Adrenal gland (tissue), 12 donors: ENCODE data around the gene ENTREP3. TPM values are rescaled to one million over a fixed set of nuclear protein-coding genes. Genes with fewer than 3 reads are reported as not detected.
"Not testable (repeated sequence)": the region's sequence is repeated elsewhere in the genome, so short reads cannot be mapped to it uniquely, and the experiment has no call there.

ENCODE experiments used
- DNase-seq, 7 donors: peaks; one replicate each; pipeline ENCODE4 v3.0.0-alpha.2; 2019 to 2020
- H3K27ac ChIP-seq, 5 donors: fragments of 200-600 bp; sonication (generic) in 4 of 5; 1 replicate in 3 of 5; 2 replicates in 2 of 5; pipeline versions ENCODE4 v1.5.1 to v1.8.0; 2016 to 2020; ENCODE audit warnings: mild to moderate bottlenecking in 1 of 5
- H3K27me3 ChIP-seq: fragments of 200-600 bp; 2 replicates; pipeline ENCODE4 v1.8.0; 2021
- H3K36me3 ChIP-seq, 2 donors: fragments of 200-600 bp; replicated peaks in 1 of 2; 1 replicate in 1 of 2; 2 replicates in 1 of 2; pipeline versions ENCODE4 v1.5.1 to v1.8.0; 2018 to 2022
- H3K4me1 ChIP-seq, 2 donors: fragments of 200-600 bp; replicated peaks in 1 of 2; 1 replicate in 1 of 2; 2 replicates in 1 of 2; pipeline versions ENCODE4 v1.5.1 to v1.8.0; 2018 to 2021
- H3K4me3 ChIP-seq, 4 donors: fragments of 200-600 bp; sonication (generic) in 3 of 4; one replicate each; pipeline ENCODE4 v1.5.1; 2016 to 2018
- H3K9me3 ChIP-seq, 3 donors: fragments of 200-600 bp; sonication (generic) in 1 of 3; replicated peaks in 1 of 3; 1 replicate in 2 of 3; 2 replicates in 1 of 3; pipeline versions ENCODE4 v1.5.1 to v1.8.0; 2016 to 2021
- CTCF ChIP-seq, 6 experiments: fragments of 450-650 bp in 4 of 6; fragments of 200-600 bp in 2 of 6; sonication (generic) in 1 of 6; IDR thresholded peaks; 1 replicate in 5 of 6; 2 replicates in 1 of 6; pipeline versions ENCODE4 v1.5.1 to v1.8.0; 2016 to 2021; ENCODE audit warnings: antibody characterized with exemption in 6 of 6, mild to moderate bottlenecking in 2 of 6, moderate library complexity in 1 of 6
- POLR2A ChIP-seq, 2 donors: fragments of 450-650 bp; IDR thresholded peaks; one replicate each; pipeline ENCODE4 v1.6.1; 2017; ENCODE audit warnings: antibody characterized with exemption in 2 of 2, mild to moderate bottlenecking in 2 of 2, moderate library complexity in 1 of 2
- WGBS, 4 donors: extraction: QIAGEN DNeasy Blood & Tissue Kit in 2 of 4; methylation state at CpG; one replicate each; pipeline versions ENCODE4 v1.1.5 to v1.1.7; 2013 to 2017; 5-methylcytosine and 5-hydroxymethylcytosine counted together
- intact Hi-C, 2 donors: fragments of 100-400 bp; cut with DNase I; formaldehyde crosslinking; loops; one replicate each; pipeline versions ENCODE4 v1.14.1 to v1.15.0; 2022 to 2023
- polyA plus RNA-seq, 3 donors: library from polyadenylated mRNA; stranded (reverse); fragments of 200-250 nt in 2 of 3; fragments of 350-450 nt in 1 of 3; fragmentation: Illumina TruSeq in 1 of 3; extraction: RNeasy Lipid Tissue Mini Kit (QIAGEN cat#74804) in 1 of 3; gene quantifications; one replicate each; pipeline ENCODE4 v1.2.3, GENCODE V29; 2013 to 2014
- total RNA-seq, 9 donors: library from RNA; depleted of rRNA in 4 of 9; stranded (reverse); fragments of >200 nt in 4 of 9; fragments of 120-200 nt in 1 of 9; fragmentation: NEBNext Ultra II Directional in 1 of 9; extraction: Animal tissue kit (Norgen Biotek cat#: 25700) in 1 of 9; gene quantifications; one replicate each; pipeline versions ENCODE4 v1.1.0 to v1.2.4, GENCODE V29; 2013 to 2023
- donor health status: healthy with polysubstance abuse.
- donor health status: Bipolar disorder and iron deficiency.
- donor health status: DM: yes; HTN: yes; CAD: no.
- donor health status: DM: no; HTN: no; CAD: no.
- donor health status: DM: no; HTN: no; CAD: no.
- donor health status: DM: yes; HTN: yes; CAD: no.

Gene ENTREP3
- total and polyA plus RNA-seq, 12 donors, result 8.5 to 43.0 (median 26.4) TPM

GRCh38 chr1:155228096-155228427 lies 27.2 kb downstream of the ENTREP3 start:
- DNase-seq, result no peak
- intact Hi-C loops, result no loop called here
- Histone ChIP-seq H3K36me3 (no peaks in the 10 kb centered on the region), H3K9me3 (no peaks in the 10 kb centered on the region), H3K27me3 (no peaks in the 10 kb centered on the region), H3K4me1 (peaks cover 33 to 40% of the 10 kb centered on the region in 2 donors), H3K27ac (peak overlapping the region in 3 of 5 donors; percentile 23 to 90 (median 89)), H3K4me3 (peak overlapping the region in 1 of 4 donors; percentile 60)
- TF ChIP-seq CTCF (IDR thresholded peaks at IDR 0.05) (no peak), POLR2A (IDR thresholded peaks at IDR 0.05) (no peak)
- 48 to 56% (median 53%) methylated on average over 8 to 9 of the region's 9 CpGs for WGBS, 4 donors

GRCh38 chr1:155227261-155228095 lies 27.8 kb downstream of the ENTREP3 start:
- TF ChIP-seq POLR2A (IDR thresholded peaks at IDR 0.05), result peak; percentile 43 to 83
- no peak for TF ChIP-seq CTCF (IDR thresholded peaks at IDR 0.05)
- H3K9me3 ChIP-seq, result no peaks in the 10 kb centered on the region
- H3K4me3 ChIP-seq, result peak overlapping the region in 3 of 4 donors; percentile 27 to 60 (median 36)
- no peaks in the 10 kb centered on the region for H3K27me3 ChIP-seq
- WGBS, 4 donors, result 0 to 1% (median 0%) methylated on average over 31 to 42 of the region's 42 CpGs
- intact Hi-C loops, result no loop called here
- H3K36me3 ChIP-seq, result no peaks in the 10 kb centered on the region
- DNase-seq, result peak; percentile 97 to 100 (median 98)
- peaks cover 29 to 37% of the 10 kb centered on the region in 2 donors for H3K4me1 ChIP-seq
- peak overlapping the region; percentile 60 to 90 (median 89) for H3K27ac ChIP-seq

GRCh38 chr1:155226910-155227260 lies 28.4 kb downstream of the ENTREP3 start:
- H3K27ac ChIP-seq, result peak overlapping the region; percentile 60 to 90 (median 89)
- no peak for TF ChIP-seq CTCF (IDR thresholded peaks at IDR 0.05)
- TF ChIP-seq POLR2A (IDR thresholded peaks at IDR 0.05), result no peak
- intact Hi-C loops, result no loop called here
- peak overlapping the region in 3 of 4 donors; percentile 27 to 60 (median 36) for H3K4me3 ChIP-seq
- no peaks in the 10 kb centered on the region for H3K27me3 ChIP-seq
- H3K36me3 ChIP-seq, result no peaks in the 10 kb centered on the region
- DNase-seq, result peak; percentile 52 to 80 (median 63)
- H3K9me3 ChIP-seq, result no peaks in the 10 kb centered on the region
- peaks cover 24 to 31% of the 10 kb centered on the region in 2 donors for H3K4me1 ChIP-seq
- WGBS, 4 donors, result 0 to 2% (median 1%) methylated on average over 17 to 19 of the region's 19 CpGs

- DNase-seq, result peak in 6 of 7 donors; percentile 58 to 88 (median 66)
- no peak for TF ChIP-seq POLR2A (IDR thresholded peaks at IDR 0.05)
- TF ChIP-seq CTCF (IDR thresholded peaks at IDR 0.05), result peak in 5 of 6 experiments; percentile 18 to 66 (median 51)
- no peaks in the 10 kb centered on the region for H3K27me3 ChIP-seq
- 1 to 4% (median 1%) methylated on average over 7 of the region's 7 CpGs for WGBS, 4 donors
- no peaks in the 10 kb centered on the region for H3K36me3 ChIP-seq
- intact Hi-C loops, result no loop called here
- H3K27ac ChIP-seq, result peak overlapping the region in 4 of 5 donors; percentile 60 to 90 (median 86)
- peaks cover 24 to 29% of the 10 kb centered on the region in 2 donors for H3K4me1 ChIP-seq
- no peaks in the 10 kb centered on the region for H3K9me3 ChIP-seq
- peak overlapping the region in 1 of 4 donors; percentile 60 for H3K4me3 ChIP-seq
Measured at GRCh38 chr1:155226188-155226909, 28.9 kb downstream of the ENTREP3 start.

- H3K36me3 ChIP-seq, H3K4me3 ChIP-seq, intact Hi-C loops, H3K9me3 ChIP-seq, H3K27me3 ChIP-seq, DNase-seq: not testable (repeated sequence)
- WGBS, 4 donors, result 95 to 98% (median 96%) methylated on average over 7 to 8 of the region's 8 CpGs
- Histone ChIP-seq H3K27ac (peak overlapping the region in 3 of 5 donors; percentile 61 to 79 (median 68)), H3K4me1 (peaks cover 24 to 29% of the 10 kb centered on the region in 2 donors)
Measured at GRCh38 chr1:155225404-155225759, 29.9 kb downstream of the ENTREP3 start.
